Activated CD4-positive, CD25-positive, alpha-beta regulatory T cell (primary cell): Measurements from ENCODE around the gene TARS3.
A peak's percentile ranks its signal among the peaks of the same experiment; 100 is the strongest.

Source experiments
- DNase-seq, 4 experiments: peaks; one replicate each; lab custom pipeline; 2025; lab: John Stamatoyannopoulos, UW

The TARS3 gene

DNA sequence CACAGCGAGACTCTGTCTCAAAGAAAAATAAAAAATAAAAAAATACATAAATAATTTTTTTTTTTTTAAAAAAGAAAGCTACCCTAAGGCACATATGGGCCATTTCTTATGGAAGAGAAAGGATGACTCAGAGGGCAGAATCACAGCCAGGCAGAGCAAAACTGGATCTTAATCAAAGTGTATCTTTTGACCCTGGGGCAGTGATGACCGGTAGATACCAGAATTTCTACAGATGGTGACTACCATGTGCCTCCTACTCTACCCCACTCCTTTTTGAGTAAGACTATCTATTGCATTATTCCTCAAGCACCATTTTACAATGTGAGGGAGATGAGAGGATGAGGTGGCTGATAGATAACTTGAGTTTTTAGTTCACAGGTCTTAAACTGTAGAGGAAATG is 26.0 kb downstream of the TARS3 start:
- DNase-seq, result no peak

DNA sequence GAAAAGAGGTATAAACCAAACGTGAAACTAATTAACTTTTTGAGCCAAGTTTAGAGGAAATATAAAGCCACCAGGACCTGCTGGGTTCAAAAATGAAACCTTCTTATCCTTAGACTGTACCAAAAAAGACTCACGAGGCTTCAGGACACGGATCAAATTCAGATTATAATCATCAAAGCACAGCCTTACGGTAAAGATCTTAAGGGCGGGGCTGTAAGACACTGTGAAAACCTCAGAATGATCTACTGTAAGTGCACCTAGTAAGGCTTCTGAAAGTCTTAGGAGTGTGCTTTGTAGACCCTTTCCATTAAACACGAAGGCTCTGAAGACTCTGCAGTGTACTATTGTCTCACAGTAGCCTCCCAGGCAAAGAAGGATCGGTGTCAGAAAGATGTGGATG is 26.8 kb downstream of the TARS3 start:
- DNase-seq, result no peak

DNA sequence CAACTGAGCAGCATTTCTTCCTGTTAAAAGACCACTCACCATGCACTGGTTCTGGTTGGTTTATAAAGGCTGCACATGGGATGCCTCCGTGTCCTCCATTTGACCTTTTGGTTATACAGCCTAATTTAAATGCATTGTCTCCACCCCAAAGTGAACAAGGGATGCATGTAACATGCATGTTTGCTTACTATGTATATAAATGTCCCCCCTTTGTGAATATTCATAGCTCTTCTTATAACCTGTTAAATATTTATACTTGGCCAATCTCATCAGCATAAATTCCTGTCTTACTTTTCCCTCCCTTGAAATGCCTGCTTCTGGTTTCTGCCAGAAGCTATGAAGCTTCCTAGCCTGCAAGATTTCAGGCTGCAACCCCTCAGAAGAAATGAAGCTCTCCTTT is 27.4 kb downstream of the TARS3 start:
- DNase-seq, result no peak

DNA sequence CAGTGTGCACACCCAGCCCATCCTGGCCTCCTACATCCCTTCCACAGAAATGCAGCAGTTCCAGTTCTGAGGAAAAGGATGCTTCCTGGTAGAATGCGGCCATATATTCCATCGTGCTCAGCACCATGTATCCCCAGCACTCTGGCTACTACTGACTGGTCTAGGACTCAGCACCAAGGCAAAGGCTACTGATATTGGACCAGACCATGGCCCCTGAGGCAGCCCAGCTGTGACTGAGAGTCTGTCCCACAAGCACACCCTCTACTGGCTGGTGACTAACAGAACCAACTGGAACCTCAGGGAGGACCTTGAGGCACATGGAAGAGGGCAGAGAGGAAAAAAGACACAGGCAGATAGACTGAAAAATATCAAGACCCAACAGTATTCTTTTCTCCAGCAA is 30.0 kb downstream of the TARS3 start:
- DNase-seq, result no peak

DNA sequence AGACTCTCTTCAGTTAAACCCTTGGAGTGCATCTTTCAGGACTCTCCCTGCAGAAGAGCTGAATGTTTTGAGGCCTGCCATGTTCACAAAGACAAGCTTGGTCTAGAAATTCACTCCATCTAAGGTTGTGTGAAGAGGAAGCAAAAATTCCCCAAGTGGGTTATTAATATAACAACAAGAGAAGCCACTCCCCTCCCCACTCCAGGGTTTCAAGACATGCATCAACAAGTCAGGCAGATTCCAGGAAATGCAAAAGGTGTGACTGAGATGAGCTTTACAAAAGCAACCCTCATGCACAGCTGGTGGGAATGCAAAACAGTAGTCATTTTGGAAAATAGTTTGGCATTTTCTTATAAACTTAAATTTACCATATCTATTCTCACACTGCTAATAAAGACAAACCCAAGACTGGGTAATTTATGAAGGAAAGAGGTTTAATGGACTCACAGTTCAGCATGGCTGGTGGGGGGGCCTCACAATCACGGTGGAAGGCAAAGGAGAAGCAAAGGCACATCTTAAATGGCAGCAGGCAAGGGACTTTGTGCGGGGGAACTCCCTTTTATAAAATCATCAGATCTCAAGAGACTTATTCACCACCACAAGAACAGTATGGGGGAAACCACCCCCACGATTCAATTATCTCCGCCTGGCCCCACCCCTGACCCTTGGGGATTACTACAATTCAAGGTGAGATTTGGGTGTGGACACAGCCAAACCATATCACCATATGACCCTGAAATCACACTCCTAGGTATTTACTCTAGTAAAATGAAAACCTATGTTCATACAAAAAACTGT is 31.3 kb downstream of the TARS3 start:
- DNase-seq, result no peak

DNA sequence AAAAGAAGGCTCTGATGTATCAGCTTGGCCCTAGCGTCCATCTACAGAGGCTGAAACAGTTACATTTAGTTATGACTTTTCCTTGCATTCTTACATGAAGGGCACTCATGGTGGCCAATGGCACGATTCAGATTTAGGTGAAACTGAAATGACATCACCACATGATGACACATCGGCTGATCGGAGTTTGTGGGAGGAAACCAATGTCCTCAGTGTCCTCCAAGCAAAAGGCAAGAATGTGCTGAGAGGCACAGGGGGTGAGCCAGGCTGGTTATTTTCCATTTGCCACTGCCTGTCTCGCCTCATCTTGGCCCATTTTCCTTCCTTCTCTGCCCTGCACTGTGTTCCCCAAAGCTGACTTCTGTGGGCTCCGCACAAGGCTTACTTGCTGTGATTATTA is 34.4 kb downstream of the TARS3 start:
- no peak for DNase-seq

DNA sequence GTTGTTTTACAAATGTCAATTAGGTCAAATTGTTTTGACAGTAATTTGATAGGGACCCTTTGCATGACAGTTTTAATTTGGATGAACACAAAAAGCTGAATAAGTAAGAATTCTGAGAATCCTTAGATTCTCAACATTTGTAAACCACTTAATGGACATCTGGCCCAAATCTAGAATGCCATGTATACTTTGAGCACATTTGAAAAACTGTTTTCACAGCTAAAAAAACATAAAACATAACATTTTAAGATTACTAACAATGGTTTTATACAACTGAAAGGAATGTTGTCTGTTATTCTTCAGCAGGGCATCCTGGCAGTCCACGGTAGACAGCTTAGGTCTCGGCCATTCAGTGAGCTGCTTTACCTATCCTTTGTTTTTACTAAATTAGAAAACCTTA is 37.6 kb downstream of the TARS3 start:
- DNase-seq, result no peak

DNA sequence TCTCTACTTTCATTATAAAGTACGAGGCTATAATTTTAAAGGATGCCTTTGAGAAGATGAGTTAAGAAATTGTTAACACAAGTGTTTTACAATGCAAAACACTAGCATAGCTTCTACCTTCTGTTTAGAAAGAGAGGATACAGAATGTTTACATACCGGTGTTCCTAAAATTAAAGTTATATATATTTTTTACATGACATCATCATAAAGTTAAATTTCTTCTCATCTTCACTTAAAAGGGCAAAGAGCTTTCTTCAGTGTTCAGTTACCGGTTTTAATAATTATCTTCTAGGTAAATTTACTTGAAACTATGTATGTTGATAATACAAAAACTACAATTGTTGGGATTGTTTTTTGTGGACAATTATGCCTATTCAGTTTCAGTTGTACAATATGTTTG is 39.4 kb downstream of the TARS3 start:
- no peak for DNase-seq

DNA sequence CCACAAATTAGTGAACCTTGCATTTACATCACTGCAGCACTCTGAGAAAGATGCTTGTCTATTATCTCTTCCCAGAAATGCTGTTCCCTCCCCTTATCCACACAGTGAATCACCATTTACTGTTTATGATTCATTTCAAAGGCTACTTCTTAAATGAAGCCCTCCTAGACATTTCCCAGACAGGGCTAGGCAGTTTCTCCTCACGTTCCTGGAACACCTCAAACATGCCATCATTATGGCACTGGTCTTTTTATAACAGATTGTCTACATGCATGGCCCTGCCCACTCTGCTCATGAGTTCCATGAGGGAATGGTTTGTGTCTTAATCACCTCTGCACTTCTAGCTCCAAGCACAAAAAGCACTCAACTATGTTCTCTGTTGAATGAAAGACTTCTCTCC is 39.9 kb downstream of the TARS3 start:
- DNase-seq, result no peak

DNA sequence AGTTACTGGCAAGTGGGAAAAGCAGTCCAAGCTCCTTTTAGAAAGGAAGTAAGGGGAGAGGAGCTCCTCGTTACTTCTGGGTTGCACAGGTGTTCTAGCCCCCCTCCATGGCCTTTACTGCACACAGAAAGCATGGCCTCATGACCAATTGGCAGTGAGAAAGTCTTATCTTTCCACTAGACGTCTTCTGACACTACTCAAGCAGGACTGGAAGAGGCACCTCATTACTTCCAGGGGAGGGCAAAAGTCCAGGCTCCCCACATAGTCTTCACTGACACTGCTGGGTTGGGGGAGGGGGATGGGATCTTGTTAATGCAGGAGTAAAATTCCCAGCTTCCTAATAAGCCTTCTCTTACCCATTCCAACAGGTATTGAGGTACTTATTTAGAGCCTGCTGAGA is 44.5 kb downstream of the TARS3 start:
- DNase-seq, result no peak

DNA sequence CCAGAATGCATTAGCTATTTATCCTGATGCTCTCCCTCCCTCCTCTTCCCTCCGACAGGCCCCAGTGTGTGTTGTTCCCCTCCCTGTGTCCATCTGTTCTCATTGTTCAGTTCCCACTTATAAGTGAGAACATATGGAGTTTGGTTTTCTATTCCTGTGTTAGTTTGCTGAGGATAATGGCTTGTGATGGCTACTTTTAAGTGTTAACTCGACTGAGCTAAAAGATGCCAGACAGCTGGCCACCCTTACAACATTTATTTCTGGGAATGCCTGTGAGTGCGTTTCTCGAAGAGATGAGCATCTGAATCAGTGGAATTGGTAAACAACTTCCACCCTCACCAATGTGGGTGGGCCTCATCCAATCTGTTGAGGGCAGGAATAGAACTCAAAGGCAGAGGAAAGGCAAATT is 47.3 kb downstream of the TARS3 start:
- DNase-seq, result no peak

DNA sequence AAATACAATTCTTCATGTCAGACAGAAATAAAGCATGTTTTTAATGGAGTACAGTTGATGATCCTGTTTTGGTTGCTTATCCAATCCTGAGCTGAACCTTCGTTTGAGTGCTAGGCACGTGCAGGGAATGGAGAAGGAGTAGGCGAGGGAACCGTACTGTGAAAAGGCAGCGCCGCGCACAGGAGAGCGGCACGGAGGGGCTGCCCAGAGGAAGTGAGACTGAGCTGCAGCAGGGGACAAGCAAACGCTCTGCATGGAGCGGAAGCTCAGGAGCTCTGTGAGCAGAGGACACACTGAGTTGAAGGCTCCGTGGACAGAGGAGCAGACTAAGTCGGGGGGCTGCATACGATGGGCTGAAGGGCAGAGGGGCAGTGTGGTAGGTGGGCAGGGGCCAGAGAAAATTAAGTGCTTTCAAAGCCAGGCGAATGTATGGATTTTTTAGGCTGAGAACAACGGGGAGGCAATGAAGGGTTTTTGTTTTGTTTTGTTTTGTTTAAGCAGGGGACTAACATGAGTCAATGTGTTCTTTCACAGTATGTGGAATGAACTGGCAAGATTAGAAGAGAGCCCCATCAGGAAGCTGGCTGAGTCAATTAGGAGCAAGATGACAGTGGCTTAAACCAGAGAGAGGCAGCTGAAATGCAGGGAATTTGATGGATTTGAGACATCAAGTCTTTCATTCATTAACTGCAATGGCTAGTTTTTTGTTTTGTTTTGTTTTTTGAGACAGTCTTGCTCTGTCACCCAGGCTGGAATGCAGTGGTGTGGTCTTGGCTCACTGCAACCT is 48.3 kb downstream of the TARS3 start:
- no peak for DNase-seq

DNA sequence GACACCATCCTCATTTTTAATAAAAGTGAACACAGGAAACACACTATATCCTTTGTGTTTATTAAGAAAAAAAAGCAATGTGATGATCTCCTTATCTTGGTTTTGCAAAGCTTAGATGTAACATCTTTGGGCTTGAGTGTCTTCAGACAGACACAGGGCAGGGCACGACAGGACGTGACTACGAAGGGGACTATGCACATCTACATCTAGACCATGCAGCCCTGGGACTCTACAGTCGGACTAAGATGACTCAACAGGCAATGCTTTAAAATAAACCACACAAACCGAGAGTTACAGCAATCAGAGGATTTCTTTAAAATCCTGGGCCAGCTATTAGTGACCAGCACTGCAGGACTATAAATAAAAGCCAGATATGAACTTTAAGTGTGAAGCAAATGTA is 49.3 kb downstream of the TARS3 start:
- no peak for DNase-seq

DNA sequence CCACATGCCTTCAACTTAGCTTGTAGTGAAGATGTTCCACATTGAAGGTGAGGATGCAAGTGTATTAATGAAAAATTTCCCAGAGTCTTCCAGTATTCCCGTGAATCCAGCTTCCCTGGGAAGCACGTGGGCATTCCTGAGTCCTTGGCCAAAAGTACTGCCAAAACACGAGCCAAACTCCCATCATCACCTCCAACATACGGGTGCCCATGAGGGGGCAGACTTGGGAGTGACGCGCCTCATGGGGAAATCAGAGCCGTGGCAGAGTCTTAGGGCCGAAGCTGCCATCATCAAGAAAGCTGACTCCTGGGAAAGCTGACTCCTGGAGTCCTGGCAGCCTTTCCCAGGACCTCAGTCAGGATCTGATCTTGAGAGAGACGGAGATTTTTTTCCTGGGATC is 52.0 kb downstream of the TARS3 start:
- DNase-seq, result no peak

DNA sequence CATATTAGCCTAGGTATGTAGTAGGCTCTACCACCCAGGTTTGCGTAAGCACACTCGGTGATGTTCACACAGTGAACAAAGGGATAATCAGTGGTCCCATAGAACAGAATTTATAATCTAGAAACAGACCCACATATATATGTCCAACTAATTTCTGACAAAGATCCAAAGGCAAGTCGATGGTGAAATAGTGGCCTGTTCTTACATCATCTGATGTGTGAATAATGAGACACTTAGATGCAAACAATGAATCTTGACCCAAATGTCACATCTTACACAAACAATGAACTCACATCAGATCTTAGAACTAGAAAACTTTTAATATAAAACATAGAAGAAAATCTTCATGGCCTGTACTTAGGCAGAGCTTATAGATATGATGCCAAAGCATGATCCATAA is 54.5 kb downstream of the TARS3 start:
- DNase-seq, result no peak

DNA sequence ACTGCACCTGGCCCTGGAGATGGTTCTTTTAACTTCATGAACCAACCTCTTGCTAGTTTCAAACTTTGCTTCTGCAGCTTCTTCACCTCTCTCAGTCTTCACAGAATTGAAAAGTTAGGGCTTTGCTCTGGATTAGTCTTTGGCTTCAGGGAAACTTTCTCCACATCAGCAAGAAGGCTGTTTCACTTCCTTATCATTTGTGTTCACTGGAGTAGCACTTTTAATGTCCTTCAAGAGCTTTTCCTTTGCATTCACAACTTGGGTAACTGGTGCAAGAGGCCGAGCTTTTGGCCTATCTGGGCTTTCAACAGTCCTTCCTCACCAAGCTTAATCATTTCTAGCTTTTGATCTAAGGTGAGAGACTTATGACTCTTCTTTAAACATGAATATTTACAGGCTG is 56.4 kb downstream of the TARS3 start:
- DNase-seq, result no peak

DNA sequence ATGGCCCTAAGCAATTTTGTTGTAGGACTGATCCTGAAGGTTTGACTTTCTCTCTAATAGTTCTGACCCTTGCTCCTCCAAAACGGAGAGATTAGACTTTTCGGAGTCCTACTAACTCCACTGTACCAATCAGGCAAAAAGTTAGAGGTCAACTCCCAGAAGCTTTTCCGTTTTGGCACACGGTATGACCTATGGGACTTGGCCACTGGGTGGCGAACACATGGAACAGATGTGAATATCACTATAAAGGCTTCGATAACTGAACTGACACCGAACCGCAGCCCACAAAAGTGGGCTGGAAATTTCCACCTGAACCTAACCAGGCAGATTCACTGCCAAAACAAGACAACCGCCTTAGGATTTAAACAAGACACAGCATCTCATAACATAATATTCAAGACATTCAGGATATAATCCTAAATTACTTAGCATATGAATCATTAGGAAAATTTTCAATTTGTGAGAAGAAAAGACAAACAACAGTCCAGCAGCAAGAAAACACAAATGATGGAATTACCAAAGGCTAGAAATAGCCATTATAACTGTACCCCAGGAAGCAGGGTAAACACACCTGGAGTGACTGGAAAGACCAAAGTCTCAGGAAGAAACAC is 59.9 kb downstream of the TARS3 start:
- no peak for DNase-seq

DNA sequence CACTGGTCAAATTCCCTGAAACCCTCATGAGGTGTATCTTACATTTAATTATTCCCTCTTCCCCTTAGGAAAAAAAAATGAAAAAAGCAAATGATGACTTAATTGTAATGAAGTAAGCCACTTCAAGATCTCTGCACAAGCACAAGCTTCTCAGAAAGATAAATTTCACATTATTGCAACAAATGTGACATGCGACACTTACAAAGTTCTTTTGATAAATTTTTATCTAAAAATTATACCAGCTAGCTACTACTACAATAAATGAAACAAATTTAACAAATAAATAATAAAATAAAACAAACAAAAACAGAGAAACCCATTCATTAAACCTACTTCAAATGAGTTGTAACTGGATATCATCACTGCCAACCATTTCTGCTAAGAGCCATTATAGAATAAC is 62.1 kb downstream of the TARS3 start:
- DNase-seq, result no peak

DNA sequence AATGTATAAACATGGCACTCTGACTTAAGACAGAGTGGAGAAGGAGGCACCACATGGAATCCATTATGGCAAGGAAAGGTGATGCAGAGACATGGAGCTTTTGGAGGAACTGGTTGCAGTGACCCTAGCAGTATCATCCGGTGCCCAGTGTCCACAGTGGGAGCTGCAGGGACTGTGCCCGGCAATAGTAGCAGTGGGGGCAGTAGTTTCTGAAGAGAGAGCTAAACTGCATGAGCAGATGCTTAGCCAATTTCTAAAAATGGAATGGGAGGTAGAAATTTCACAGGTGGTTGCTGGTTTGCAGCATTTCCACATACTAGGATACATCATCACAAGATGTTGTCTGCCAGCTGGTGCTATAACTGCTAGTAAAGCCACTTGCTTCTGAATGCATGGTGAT is 64.3 kb downstream of the TARS3 start:
- no peak for DNase-seq

DNA sequence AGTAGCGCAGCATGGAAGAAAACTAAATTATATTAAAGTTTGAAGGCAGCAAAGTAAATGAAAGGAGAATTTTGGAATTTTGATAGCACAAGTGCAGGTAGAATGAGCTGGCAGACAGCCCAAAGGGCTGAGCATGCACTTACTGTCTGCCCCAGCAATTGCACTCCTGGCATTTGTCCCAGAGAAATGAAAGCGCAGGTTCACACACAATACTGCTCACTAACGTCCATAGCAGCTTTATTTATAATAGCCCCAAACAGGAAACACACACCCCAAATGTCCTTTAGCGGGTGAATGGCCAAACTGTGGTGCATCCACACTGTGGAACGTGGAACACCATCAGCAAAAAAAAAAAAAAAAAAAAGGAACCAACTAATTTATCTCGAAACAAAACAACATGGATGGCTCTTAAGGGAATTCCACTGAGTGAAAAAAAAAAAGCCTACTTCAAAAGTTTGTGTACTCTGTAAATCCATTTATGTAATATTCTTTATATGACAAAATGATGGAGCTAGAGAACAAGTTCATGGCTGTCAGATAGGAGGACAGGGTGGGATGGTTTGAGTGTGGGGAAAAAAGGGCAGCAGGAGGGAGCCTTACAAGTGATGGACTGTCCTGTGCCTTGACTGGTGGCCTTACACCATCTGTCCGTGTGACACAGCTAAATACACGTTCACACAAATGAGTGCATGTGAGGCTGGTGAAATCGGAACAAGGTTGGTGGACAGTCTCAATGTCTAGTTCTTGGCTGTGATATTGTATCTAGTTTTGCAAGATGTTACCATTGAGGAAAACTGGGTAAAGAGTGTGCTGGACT is 66.1 kb downstream of the TARS3 start:
- no peak for DNase-seq

DNA sequence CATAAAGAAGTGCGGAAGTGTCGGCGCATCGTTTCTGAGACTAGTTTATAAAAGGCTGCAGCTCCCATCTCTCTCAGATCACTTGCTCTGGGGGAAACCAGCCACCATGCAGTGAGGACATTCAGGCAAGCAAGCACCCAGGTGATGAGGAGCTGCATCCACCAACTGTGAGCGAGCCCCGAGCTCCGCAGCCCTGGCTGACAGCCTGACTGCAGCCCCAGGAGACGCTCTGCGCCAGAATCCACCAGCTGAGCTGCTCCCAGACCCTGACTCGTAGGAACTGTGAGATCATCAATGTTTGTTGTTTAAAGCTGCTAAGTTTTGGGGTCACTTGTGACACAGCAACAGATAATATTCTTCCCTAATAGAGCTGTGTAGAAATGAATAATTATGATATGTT is 67.1 kb downstream of the TARS3 start:
- DNase-seq, result no peak

DNA sequence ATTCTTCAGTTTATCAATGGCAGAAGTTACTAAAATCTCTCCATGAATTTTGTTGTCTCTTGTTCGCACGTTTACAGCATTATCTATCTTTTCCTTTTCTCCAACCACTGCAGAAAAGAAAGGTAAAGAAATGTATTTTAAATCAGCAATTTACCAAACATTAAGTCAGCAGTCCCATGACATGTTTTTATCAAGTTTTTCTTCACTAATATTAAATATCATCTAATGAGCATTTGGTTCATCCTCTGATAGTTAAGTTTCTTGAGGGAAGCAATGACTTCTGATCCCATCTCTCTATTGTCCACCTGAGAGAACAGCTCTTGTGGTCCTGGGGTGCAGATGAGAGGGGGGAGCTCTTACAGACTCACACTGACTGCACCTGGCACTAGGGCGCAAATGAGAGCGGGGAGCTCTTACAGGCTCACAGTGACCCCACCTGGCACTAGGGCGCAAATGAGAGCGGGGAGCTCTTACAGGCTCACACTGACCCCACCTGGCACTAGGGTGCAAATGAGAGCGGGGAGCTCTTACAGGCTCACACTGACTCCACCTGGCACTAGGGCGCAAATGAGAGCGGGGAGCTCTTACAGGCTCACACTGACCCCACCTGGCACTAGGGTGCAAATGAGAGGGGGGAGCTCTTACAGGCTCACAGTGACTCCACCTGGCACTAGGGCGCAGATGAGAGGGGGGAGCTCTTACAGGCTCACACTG is 69.5 kb downstream of the TARS3 start:
- DNase-seq, result peak in 2 of 4 experiments; percentile 2 to 6
